Measurements from ENCODE around the gene SLC35G6. TPM values are rescaled to one million over a fixed set of nuclear protein-coding genes. Genes with fewer than 3 reads are reported as not detected.

The SLC35G6 gene
- total RNA-seq, 3 donors from 2014 or later, result not detected

DNA sequence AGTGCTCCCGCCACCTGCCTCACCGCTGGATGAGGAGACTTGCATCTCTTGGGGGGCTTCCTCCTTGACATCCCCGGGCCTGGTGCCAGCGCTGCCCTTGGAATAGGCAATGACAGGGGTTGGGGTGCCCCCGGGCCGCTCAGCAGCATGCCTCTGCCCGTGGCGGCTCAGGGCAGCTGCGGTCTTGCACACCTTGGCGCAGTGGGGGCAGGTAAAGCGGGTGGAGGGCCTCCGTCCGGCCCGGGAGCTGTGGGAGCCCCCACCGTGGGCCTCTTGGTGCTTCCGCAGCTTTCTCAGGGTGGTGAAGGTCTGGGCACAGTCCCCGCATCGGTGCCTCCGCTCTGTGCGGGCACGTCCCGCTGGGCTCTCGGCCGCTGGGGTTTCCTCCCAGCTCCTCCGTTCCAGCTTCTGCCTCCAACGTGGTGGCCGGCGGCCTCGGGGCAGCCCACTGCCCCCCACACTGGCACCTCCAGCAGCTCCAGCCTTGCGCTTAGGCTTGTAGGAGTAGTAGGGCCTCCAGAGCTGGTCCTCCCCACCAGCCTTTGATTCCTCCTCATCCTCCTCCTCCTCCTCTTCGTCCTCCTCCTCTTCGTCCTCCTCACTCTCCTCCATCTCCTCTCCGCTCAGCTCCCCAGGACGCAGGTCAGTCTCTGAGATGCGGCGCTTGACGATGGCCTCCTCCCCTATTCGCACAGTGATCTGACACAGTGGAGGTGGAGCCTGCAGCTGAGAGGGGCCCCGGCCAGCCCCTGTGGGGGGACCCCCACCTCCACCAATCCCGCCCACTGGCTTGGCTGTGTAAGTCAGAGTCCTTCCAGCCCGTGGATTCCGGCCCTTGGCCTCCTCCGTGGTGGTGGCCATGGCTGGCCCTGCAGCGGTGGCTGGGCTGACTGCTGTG lies 18.5 kb upstream of the SLC35G6 start:
- no peaks in the 10 kb centered on the region for H3K36me3 ChIP-seq
- H3K9me3 ChIP-seq, result no peaks in the 10 kb centered on the region
- peak overlapping the region; percentile 70 to 73 for H3K27ac ChIP-seq
- no peak overlapping the region for H3K4me3 ChIP-seq
- no peaks in the 10 kb centered on the region for H3K27me3 ChIP-seq
- intact Hi-C loops (cut with DNase I; ENCODE audit: low total_unique reads), result no loop called here
- no peak for DNase-seq (ENCODE audit: low spot score in 2 of 2)
- TF ChIP-seq, protein P1, sequence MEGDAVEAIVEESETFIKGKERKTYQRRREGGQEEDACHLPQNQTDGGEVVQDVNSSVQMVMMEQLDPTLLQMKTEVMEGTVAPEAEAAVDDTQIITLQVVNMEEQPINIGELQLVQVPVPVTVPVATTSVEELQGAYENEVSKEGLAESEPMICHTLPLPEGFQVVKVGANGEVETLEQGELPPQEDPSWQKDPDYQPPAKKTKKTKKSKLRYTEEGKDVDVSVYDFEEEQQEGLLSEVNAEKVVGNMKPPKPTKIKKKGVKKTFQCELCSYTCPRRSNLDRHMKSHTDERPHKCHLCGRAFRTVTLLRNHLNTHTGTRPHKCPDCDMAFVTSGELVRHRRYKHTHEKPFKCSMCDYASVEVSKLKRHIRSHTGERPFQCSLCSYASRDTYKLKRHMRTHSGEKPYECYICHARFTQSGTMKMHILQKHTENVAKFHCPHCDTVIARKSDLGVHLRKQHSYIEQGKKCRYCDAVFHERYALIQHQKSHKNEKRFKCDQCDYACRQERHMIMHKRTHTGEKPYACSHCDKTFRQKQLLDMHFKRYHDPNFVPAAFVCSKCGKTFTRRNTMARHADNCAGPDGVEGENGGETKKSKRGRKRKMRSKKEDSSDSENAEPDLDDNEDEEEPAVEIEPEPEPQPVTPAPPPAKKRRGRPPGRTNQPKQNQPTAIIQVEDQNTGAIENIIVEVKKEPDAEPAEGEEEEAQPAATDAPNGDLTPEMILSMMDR (IDR thresholded peaks at IDR 0.05), result no peak
- no peak for TF ChIP-seq POLR2AphosphoS5 (IDR thresholded peaks at IDR 0.05)
- TF ChIP-seq POLR2A (IDR thresholded peaks at IDR 0.05), result no peak
- no peaks in the 10 kb centered on the region for H3K4me1 ChIP-seq

DNA sequence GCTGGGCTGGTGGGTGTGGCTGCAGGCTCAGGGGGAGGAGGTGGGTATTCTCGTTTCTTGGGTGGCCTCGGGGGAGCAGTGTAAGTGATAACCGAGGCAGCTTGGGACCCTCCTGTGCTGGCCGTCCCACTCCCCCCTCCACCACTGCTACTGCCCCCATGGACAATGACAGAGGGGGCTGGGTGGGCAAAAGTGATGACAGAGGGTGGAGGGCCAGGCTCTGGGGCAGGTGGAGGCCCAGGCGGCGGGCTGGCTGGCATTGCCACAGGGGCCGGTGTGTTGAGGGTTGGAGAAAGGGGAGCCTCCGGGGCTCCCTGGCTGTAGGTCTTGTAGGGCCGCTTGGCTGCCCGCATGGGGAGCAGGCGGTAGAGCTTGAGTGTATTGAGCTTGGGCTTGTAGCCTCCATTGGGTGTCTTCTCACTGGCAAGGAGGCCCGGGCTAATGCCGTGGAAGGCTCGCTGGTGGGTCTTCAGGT lies 17.8 kb upstream of the SLC35G6 start:
- no peak for DNase-seq (ENCODE audit: low spot score in 2 of 2)
- Histone ChIP-seq H3K27me3 (no peaks in the 10 kb centered on the region), H3K9me3 (no peaks in the 10 kb centered on the region), H3K36me3 (no peaks in the 10 kb centered on the region), H3K4me3 (no peak overlapping the region), H3K4me1 (no peaks in the 10 kb centered on the region), H3K27ac (peak overlapping the region; percentile 70 to 73)
- TF ChIP-seq POLR2AphosphoS5 (IDR thresholded peaks at IDR 0.05), result no peak
- TF ChIP-seq, protein P1 (IDR thresholded peaks at IDR 0.05), result no peak
- TF ChIP-seq POLR2A (IDR thresholded peaks at IDR 0.05), result no peak
- intact Hi-C loops (cut with DNase I; ENCODE audit: low total_unique reads), result no loop called here

DNA sequence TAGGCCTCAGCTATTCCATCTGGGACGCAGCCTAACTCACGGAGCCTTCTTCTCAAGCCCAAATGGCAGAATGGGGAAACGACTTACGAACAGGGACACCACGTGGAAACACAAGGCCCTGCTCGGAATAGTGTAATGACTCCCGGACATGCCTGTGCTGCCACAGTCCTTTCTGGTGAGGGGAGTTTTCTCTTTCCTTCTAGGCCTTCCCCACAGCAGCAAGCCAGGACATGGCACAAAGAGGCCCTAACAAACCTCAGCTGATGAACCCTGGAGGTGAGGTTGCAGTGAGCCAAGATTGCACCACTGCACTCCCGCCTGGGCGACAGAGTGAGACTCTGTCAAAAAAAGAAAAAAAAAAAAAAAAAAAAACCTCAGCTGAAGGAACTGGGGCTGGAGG lies 17.2 kb upstream of the SLC35G6 start:
- intact Hi-C loops (cut with DNase I; ENCODE audit: low total_unique reads), result no loop called here
- TF ChIP-seq, protein P1 (IDR thresholded peaks at IDR 0.05), result no peak
- TF ChIP-seq POLR2AphosphoS5 (IDR thresholded peaks at IDR 0.05), result no peak
- TF ChIP-seq POLR2A (IDR thresholded peaks at IDR 0.05), result no peak
- no peaks in the 10 kb centered on the region for H3K27me3 ChIP-seq

DNA sequence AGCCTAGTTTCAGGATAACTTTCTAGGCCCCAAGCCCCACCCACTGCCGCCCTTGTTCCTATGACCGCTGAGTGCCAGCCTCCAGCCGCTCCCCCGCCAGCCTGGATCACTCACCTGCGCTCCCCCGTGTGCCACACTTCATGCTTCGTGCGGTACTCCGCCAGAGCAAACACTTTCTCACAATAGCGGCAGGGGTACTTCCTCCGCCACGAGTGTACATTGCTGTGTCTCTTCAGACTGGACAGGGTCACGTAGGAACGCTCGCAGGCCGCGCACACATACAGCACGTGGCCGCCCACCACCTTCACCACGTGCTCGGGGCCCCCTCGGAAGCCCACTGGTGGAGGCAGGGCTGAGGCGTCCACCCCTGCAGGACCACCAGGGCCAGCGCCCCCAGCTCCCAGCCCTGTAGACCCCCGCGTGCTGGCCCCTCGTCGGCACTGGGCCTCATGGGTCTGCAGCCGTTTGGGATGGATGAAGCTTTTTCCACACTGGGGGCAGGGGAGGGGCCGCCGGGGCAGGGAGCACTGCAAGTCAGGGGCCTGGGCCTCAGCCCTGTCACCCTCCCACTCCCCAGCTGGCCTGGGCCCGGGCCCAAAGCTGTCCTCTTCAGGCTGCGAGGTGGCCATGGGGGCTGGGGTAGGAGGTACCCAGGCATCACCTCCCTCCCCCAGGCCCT lies 15.5 kb upstream of the SLC35G6 start:
- no peaks in the 10 kb centered on the region for H3K9me3 ChIP-seq
- H3K4me3 ChIP-seq, result peak overlapping the region in 1 of 3 donors; percentile 20
- no peaks in the 10 kb centered on the region for H3K27me3 ChIP-seq
- DNase-seq (ENCODE audit: low spot score in 2 of 2), result no peak
- intact Hi-C loops (cut with DNase I; ENCODE audit: low total_unique reads), result no loop called here
- H3K27ac ChIP-seq, result peak overlapping the region; percentile 67 to 89
- TF ChIP-seq, protein P1 (IDR thresholded peaks at IDR 0.05), result no peak
- TF ChIP-seq POLR2A (IDR thresholded peaks at IDR 0.05) (no peak), POLR2AphosphoS5 (IDR thresholded peaks at IDR 0.05) (no peak)
- H3K4me1 ChIP-seq, result no peaks in the 10 kb centered on the region
- no peaks in the 10 kb centered on the region for H3K36me3 ChIP-seq

More for the DNA sequence above, 17.2 kb upstream of the SLC35G6 start:
- Histone ChIP-seq H3K4me1 (no peaks in the 10 kb centered on the region), H3K4me3 (no peak overlapping the region), H3K36me3 (no peaks in the 10 kb centered on the region), H3K9me3 (no peaks in the 10 kb centered on the region), H3K27ac (peak overlapping the region; percentile 70 to 73)
- DNase-seq (ENCODE audit: low spot score in 2 of 2), result peak in 1 of 2 donors; percentile 62

DNA sequence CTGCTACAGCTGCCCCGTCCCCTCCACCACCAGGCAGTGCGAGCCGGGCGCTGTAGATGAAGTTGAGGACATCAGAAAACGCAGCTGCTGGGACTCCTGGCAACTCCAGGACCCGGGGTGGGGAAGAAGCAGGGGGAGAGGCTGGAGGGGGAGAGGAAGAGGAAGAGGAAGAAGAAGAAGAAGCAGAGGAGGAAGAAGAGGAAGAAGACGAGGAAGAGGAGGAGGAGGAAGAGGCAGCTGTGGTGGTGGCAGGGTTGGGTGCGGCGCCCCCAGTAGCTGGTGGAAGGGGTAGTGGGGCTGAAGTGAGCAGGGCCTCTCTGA lies 15.0 kb upstream of the SLC35G6 start:
- no peak for DNase-seq (ENCODE audit: low spot score in 2 of 2)
- Histone ChIP-seq H3K4me1 (no peaks in the 10 kb centered on the region), H3K36me3 (no peaks in the 10 kb centered on the region), H3K4me3 (peak overlapping the region in 1 of 3 donors; percentile 20), H3K27me3 (no peaks in the 10 kb centered on the region), H3K9me3 (no peaks in the 10 kb centered on the region), H3K27ac (peak overlapping the region; percentile 67 to 89)
- intact Hi-C loops (cut with DNase I; ENCODE audit: low total_unique reads), result no loop called here
- TF ChIP-seq POLR2A (IDR thresholded peaks at IDR 0.05) (no peak), POLR2AphosphoS5 (IDR thresholded peaks at IDR 0.05) (no peak)
- TF ChIP-seq, protein P1 (IDR thresholded peaks at IDR 0.05), result no peak

Data from breast epithelium (tissue), 4 donors.